Esophagus squamous epithelium (tissue), 4 donors: ENCODE measurements around the gene CATSPER3.

Experiments used
- CTCF ChIP-seq, 6 experiments: fragments of 450-650 bp in 4 of 6; fragments of 200-600 bp in 2 of 6; sonication (generic) in 2 of 6; IDR thresholded peaks; one replicate each; pipeline ENCODE4 v1.5.1; 2016 to 2019; ENCODE audit warnings: antibody characterized with exemption in 6 of 6, mild to moderate bottlenecking in 4 of 6, moderate library complexity in 4 of 6
- POLR2A ChIP-seq, 4 donors: fragments of 450-650 bp; IDR thresholded peaks; one replicate each; pipeline ENCODE4 v1.6.1; 2017; ENCODE audit warnings: antibody characterized with exemption in 4 of 4, mild to moderate bottlenecking in 4 of 4, moderate library complexity in 3 of 4

- TF ChIP-seq CTCF (IDR thresholded peaks at IDR 0.05) (no peak), POLR2A (IDR thresholded peaks at IDR 0.05) (no peak)
These were observed 88.8 kb downstream of the CATSPER3 start for GRCh38 chr5:135056316-135057030.
